Measurements from ENCODE around the gene ZC3HAV1L.

DNA sequence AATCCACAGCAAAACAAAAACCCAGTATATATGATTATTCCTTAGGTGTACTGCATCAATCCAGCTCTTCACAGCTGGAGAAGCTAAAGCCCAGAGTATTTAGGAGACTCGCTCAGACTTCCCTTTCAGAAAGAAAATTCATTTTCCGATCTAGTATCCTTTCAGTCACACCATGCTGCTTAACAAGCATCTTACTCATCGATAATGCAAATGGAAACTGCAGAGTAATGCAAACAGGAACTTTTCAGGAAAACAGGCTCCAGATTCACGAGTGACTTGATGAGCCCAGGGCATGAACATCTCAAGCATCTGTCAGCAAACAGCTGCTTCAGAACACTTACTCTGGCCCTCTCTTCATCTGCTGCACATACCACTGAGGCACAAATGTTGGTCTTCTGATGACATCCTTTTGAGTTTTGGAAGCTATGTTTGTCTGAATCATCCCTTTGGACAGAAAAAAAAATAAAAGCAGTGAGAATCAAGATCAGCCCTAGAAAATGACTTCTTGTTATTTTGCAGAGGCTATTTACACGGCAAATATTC, 24.9 kb upstream of the ZC3HAV1L start:
- TF ChIP-seq, protein P1, sequence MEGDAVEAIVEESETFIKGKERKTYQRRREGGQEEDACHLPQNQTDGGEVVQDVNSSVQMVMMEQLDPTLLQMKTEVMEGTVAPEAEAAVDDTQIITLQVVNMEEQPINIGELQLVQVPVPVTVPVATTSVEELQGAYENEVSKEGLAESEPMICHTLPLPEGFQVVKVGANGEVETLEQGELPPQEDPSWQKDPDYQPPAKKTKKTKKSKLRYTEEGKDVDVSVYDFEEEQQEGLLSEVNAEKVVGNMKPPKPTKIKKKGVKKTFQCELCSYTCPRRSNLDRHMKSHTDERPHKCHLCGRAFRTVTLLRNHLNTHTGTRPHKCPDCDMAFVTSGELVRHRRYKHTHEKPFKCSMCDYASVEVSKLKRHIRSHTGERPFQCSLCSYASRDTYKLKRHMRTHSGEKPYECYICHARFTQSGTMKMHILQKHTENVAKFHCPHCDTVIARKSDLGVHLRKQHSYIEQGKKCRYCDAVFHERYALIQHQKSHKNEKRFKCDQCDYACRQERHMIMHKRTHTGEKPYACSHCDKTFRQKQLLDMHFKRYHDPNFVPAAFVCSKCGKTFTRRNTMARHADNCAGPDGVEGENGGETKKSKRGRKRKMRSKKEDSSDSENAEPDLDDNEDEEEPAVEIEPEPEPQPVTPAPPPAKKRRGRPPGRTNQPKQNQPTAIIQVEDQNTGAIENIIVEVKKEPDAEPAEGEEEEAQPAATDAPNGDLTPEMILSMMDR (IDR thresholded peaks at IDR 0.05), result no peak
- TF ChIP-seq POLR2A (IDR thresholded peaks at IDR 0.05), result no peak

All from testis (tissue), 2 donors.